ENCODE data around the gene NAXE. TPM values are rescaled to one million over a fixed set of nuclear protein-coding genes. Genes with fewer than 3 reads are reported as not detected.
"Not testable (repeated sequence)": the region's sequence is repeated elsewhere in the genome, so short reads cannot be mapped to it uniquely, and the experiment has no call there.

Gene NAXE
- total RNA-seq, 2 experiments from 2014 or later: 79.9 to 82.0 TPM

GRCh38 chr1:156583821-156584622, 7.6 kb upstream of the NAXE start:
- Mint-ChIP-seq H3K27ac (peak overlapping the region; percentile 51), H3K9me3 (ENCODE audit: low read depth) (no peaks in the 10 kb centered on the region), H3K36me3 (ENCODE audit: low read depth) (peaks cover 1% of the 10 kb centered on the region), H3K27me3 (no peaks in the 10 kb centered on the region), H3K4me3 (peak overlapping the region; percentile 74), H3K4me1 (peaks cover 27% of the 10 kb centered on the region)
- CTCF ChIA-PET: interaction anchor here (0.9 to 1.9 kb wide), 3 partner anchors 9 to 138 kb away, joined by 3 to 4 read pairs (median 4); no protein-coding TSS in a partner anchor
- peak; percentile 88 for DNase-seq
- intact Hi-C loops (cut with DNase I, micrococcal nuclease): loop anchor here (1.0 to 5.0 kb wide), 4 partner anchors 24 to 128 kb away; no protein-coding TSS in a partner anchor
- peak; percentile 43 for ATAC-seq
- POLR2A ChIA-PET: no interaction called here

GRCh38 chr1:156584813-156585212, 6.8 kb upstream of the NAXE start:
- intact Hi-C loops (cut with DNase I, micrococcal nuclease): loop anchor here (1.0 to 5.0 kb wide), 4 partner anchors 23 to 129 kb away; no protein-coding TSS in a partner anchor
- peaks cover 1% of the 10 kb centered on the region for H3K36me3 Mint-ChIP-seq (ENCODE audit: low read depth)
- H3K9me3 Mint-ChIP-seq (ENCODE audit: low read depth): no peaks in the 10 kb centered on the region
- H3K4me3 Mint-ChIP-seq: no peak overlapping the region
- no peaks in the 10 kb centered on the region for H3K27me3 Mint-ChIP-seq
- no peak overlapping the region for H3K27ac Mint-ChIP-seq
- CTCF ChIA-PET: interaction anchor here (0.5 to 1.9 kb wide), 6 partner anchors 8 to 139 kb away, joined by 3 to 7 read pairs (median 4); no protein-coding TSS in a partner anchor
- ATAC-seq (no peak), DNase-seq (no peak)
- peaks cover 27% of the 10 kb centered on the region for H3K4me1 Mint-ChIP-seq
- POLR2A ChIA-PET: no interaction called here

GRCh38 chr1:156586323-156586722, 5.3 kb upstream of the NAXE start:
- H3K27ac Mint-ChIP-seq: no peak overlapping the region
- no peaks in the 10 kb centered on the region for H3K9me3 Mint-ChIP-seq (ENCODE audit: low read depth)
- peaks cover 32% of the 10 kb centered on the region for H3K4me1 Mint-ChIP-seq
- no peak for ATAC-seq
- CTCF ChIA-PET: interaction anchor here (1.2 to 1.6 kb wide), 5 partner anchors 13 to 201 kb away, joined by 3 to 7 read pairs (median 5); no protein-coding TSS in a partner anchor
- no peak for DNase-seq
- intact Hi-C loops (cut with DNase I, micrococcal nuclease): no loop called here
- POLR2A ChIA-PET: no interaction called here
- peaks cover 1% of the 10 kb centered on the region for H3K36me3 Mint-ChIP-seq (ENCODE audit: low read depth)
- no peak overlapping the region for H3K4me3 Mint-ChIP-seq
- H3K27me3 Mint-ChIP-seq: no peaks in the 10 kb centered on the region

GRCh38 chr1:156586892-156587477, 4.6 kb upstream of the NAXE start:
- DNase-seq: no peak
- H3K4me3 Mint-ChIP-seq: no peak overlapping the region
- H3K27me3 Mint-ChIP-seq: no peaks in the 10 kb centered on the region
- ChIA-PET CTCF (interaction anchor here (0.7 to 1.6 kb wide), 6 partner anchors 12 to 201 kb away, joined by 3 to 5 read pairs (median 4); no protein-coding TSS in a partner anchor), POLR2A (no interaction called here)
- no peaks in the 10 kb centered on the region for H3K9me3 Mint-ChIP-seq (ENCODE audit: low read depth)
- peaks cover 29% of the 10 kb centered on the region for H3K4me1 Mint-ChIP-seq
- intact Hi-C loops (cut with DNase I, micrococcal nuclease): no loop called here
- peaks cover 1% of the 10 kb centered on the region for H3K36me3 Mint-ChIP-seq (ENCODE audit: low read depth)
- H3K27ac Mint-ChIP-seq: no peak overlapping the region
- ATAC-seq: no peak

- POLR2A ChIA-PET; ATAC-seq; H3K4me3 Mint-ChIP-seq; intact Hi-C loops (cut with DNase I, micrococcal nuclease); DNase-seq; H3K36me3 Mint-ChIP-seq (ENCODE audit: low read depth); H3K27ac Mint-ChIP-seq; H3K27me3 Mint-ChIP-seq; H3K9me3 Mint-ChIP-seq (ENCODE audit: low read depth): not testable (repeated sequence)
- CTCF ChIA-PET: interaction anchor here (0.7 to 1.5 kb wide), 4 partner anchors 10 to 107 kb away, joined by 3 to 8 read pairs (median 4); partner anchors contain the start of gene GPATCH4
- H3K4me1 Mint-ChIP-seq: peaks cover 29% of the 10 kb centered on the region
Measured at GRCh38 chr1:156587927-156588326, 3.6 kb upstream of the NAXE start.

GRCh38 chr1:156589546-156589945, 2.0 kb upstream of the NAXE start:
- ChIA-PET POLR2A (interaction anchor here (0.6 kb wide), 1 partner anchor 99 kb away, joined by 6 read pairs; no protein-coding TSS in a partner anchor), CTCF (interaction anchor here (0.6 to 1.6 kb wide), 4 partner anchors 15 to 132 kb away, joined by 3 to 8 read pairs (median 4); no protein-coding TSS in a partner anchor)
- Mint-ChIP-seq H3K27me3 (no peaks in the 10 kb centered on the region), H3K4me1 (peaks cover 24% of the 10 kb centered on the region), H3K9me3 (ENCODE audit: low read depth) (no peaks in the 10 kb centered on the region), H3K27ac (no peak overlapping the region), H3K36me3 (ENCODE audit: low read depth) (peaks cover 12% of the 10 kb centered on the region), H3K4me3 (no peak overlapping the region)
- ATAC-seq (no peak), DNase-seq (no peak)
- intact Hi-C loops (cut with DNase I, micrococcal nuclease): no loop called here

GRCh38 chr1:156590326-156591180, 1.0 kb upstream of the NAXE start:
- ChIA-PET POLR2A (interaction anchor here (0.6 to 1.4 kb wide), 5 partner anchors 8 to 100 kb away, joined by 3 to 6 read pairs (median 4); partner anchors contain the start of gene GPATCH4), CTCF (interaction anchor here (0.5 to 2.4 kb wide), 13 partner anchors 9 to 397 kb away, joined by 3 to 19 read pairs (median 5); partner anchors contain the start of gene GPATCH4)
- Mint-ChIP-seq H3K4me1 (peaks cover 24% of the 10 kb centered on the region), H3K9me3 (ENCODE audit: low read depth) (no peaks in the 10 kb centered on the region), H3K36me3 (ENCODE audit: low read depth) (peaks cover 20% of the 10 kb centered on the region), H3K4me3 (peak overlapping the region; percentile 80), H3K27ac (peak overlapping the region; percentile 93), H3K27me3 (no peaks in the 10 kb centered on the region)
- DNase-seq (no peak), ATAC-seq (no peak)
- intact Hi-C loops (cut with DNase I, micrococcal nuclease): loop anchor here (1.0 to 5.0 kb wide), 4 partner anchors 11 to 134 kb away; partner anchors contain the start of gene GPATCH4 (in 1 of the 2)

GRCh38 chr1:156591181-156591431, 470 bp upstream of the NAXE start:
- Mint-ChIP-seq H3K27ac (peak overlapping the region; percentile 93), H3K36me3 (ENCODE audit: low read depth) (peaks cover 22% of the 10 kb centered on the region), H3K4me1 (peaks cover 24% of the 10 kb centered on the region), H3K4me3 (peak overlapping the region; percentile 80), H3K9me3 (ENCODE audit: low read depth) (no peaks in the 10 kb centered on the region), H3K27me3 (no peaks in the 10 kb centered on the region)
- CTCF ChIA-PET: interaction anchor here (0.5 to 2.4 kb wide), 15 partner anchors 9 to 398 kb away, joined by 3 to 19 read pairs (median 5); partner anchors contain the start of gene GPATCH4
- ATAC-seq: peak; percentile 32
- intact Hi-C loops (cut with DNase I, micrococcal nuclease): loop anchor here (1.0 to 5.0 kb wide), 4 partner anchors 10 to 134 kb away; partner anchors contain the start of gene GPATCH4 (in 1 of the 2)
- no peak for DNase-seq
- POLR2A ChIA-PET: interaction anchor here (0.9 to 1.4 kb wide), 5 partner anchors 9 to 206 kb away, joined by 3 to 6 read pairs (median 3); partner anchors contain the start of gene GPATCH4

- no peaks in the 10 kb centered on the region for H3K27me3 Mint-ChIP-seq
- H3K9me3 Mint-ChIP-seq (ENCODE audit: low read depth): no peaks in the 10 kb centered on the region
- intact Hi-C loops (cut with DNase I, micrococcal nuclease): loop anchor here in 1 of 2 experiments (1.0 to 5.0 kb wide), 2 partner anchors 9 to 110 kb away; partner anchors contain the start of gene GPATCH4
- H3K27ac Mint-ChIP-seq: peak overlapping the region; percentile 75
- peaks cover 30% of the 10 kb centered on the region for H3K36me3 Mint-ChIP-seq (ENCODE audit: low read depth)
- H3K4me3 Mint-ChIP-seq: peak overlapping the region; percentile 80
- no peak for ATAC-seq
- peaks cover 27% of the 10 kb centered on the region for H3K4me1 Mint-ChIP-seq
- CTCF ChIA-PET: interaction anchor here (0.5 to 2.4 kb wide), 15 partner anchors 8 to 267 kb away, joined by 3 to 19 read pairs (median 3); partner anchors contain the start of gene GPATCH4
- DNase-seq: no peak
- POLR2A ChIA-PET: interaction anchor here (1.0 to 1.6 kb wide), 4 partner anchors 32 to 207 kb away, joined by 3 to 4 read pairs (median 3); no protein-coding TSS in a partner anchor
Measured at GRCh38 chr1:156592158-156592909, 758 bp downstream of the NAXE start.

Data from activated CD4-positive, alpha-beta T cell treated with anti-CD3 and anti-CD28 coated beads for 36 hours (primary cell).